CD14-positive monocyte (primary cell): ENCODE results near the gene STX3. TPM values are rescaled to one million over a fixed set of nuclear protein-coding genes. Genes with fewer than 3 reads are reported as not detected.
A peak's percentile ranks its signal among the peaks of the same experiment; 100 is the strongest.
"Not testable (repeated sequence)": the region's sequence is repeated elsewhere in the genome, so short reads cannot be mapped to it uniquely, and the experiment has no call there.

ENCODE experiments used
- DNase-seq, 3 donors: peaks; one replicate each; pipeline ENCODE4 v3.0.0-alpha.2; 2011 to 2022
- H2AFZ ChIP-seq: 2 replicates; pipeline ENCODE4 v1.6.0; 2012; ENCODE audit warnings: mild to moderate bottlenecking, low read depth, low read length, inconsistent platforms; ENCODE audit not compliant: insufficient read depth, poor library complexity, severe bottlenecking
- H3K27ac ChIP-seq, 2 donors: 1 replicate in 1 of 2; 2 replicates in 1 of 2; pipeline ENCODE4 v1.5.1; 2012 to 2013; ENCODE audit warnings: low read length in 2 of 2, control low read depth in 1 of 2, inconsistent platforms in 1 of 2, low read depth in 1 of 2, mild to moderate bottlenecking in 1 of 2
- H3K27me3 ChIP-seq, 2 donors: one replicate each; pipeline versions ENCODE4 v1.6.0 to v1.6.1; 2011 to 2013; ENCODE audit warnings: low read length in 2 of 2; ENCODE audit not compliant: control insufficient read depth in 2 of 2, insufficient read depth in 2 of 2
- H3K36me3 ChIP-seq, 2 donors: replicated peaks in 1 of 2; 1 replicate in 1 of 2; 2 replicates in 1 of 2; pipeline versions ENCODE4 v1.5.1 to v1.6.1; 2012 to 2013; ENCODE audit warnings: low read length in 2 of 2, control low read depth in 1 of 2, inconsistent platforms in 1 of 2, mild to moderate bottlenecking in 1 of 2; ENCODE audit not compliant: insufficient read depth in 2 of 2, control insufficient read depth in 1 of 2
- H3K4me1 ChIP-seq, 2 donors: 1 replicate in 1 of 2; 2 replicates in 1 of 2; pipeline versions ENCODE4 v1.5.1 to v1.6.1; 2012 to 2013; ENCODE audit warnings: low read length in 2 of 2, control low read depth in 1 of 2, inconsistent platforms in 1 of 2, mild to moderate bottlenecking in 1 of 2, moderate library complexity in 1 of 2; ENCODE audit not compliant: insufficient read depth in 2 of 2, control insufficient read depth in 1 of 2
- H3K4me2 ChIP-seq: replicated peaks from 2 replicates; pipeline ENCODE3; 2012; ENCODE audit warnings: low read length, moderate library complexity, mild to moderate bottlenecking; ENCODE audit not compliant: poor library complexity, severe bottlenecking; ENCODE audit errors: extremely low read depth
- H3K4me3 ChIP-seq, 3 experiments: fragments of 200-600 bp in 1 of 3; sonication (generic) in 1 of 3; replicated peaks in 1 of 3; 1 replicate in 2 of 3; 2 replicates in 1 of 3; pipeline ENCODE4 v1.5.1; 2011 to 2013; ENCODE audit warnings: low read length in 3 of 3, mild to moderate bottlenecking in 3 of 3, control low read depth in 2 of 3, low read depth in 2 of 3, inconsistent platforms in 1 of 3, moderate library complexity in 1 of 3
- H3K79me2 ChIP-seq: 2 replicates; pipeline ENCODE4 v1.6.0; 2012; ENCODE audit warnings: mild to moderate bottlenecking, control low read depth, inconsistent platforms, low read length, moderate library complexity; ENCODE audit not compliant: insufficient read depth
- H3K9ac ChIP-seq: 2 replicates; pipeline ENCODE4 v1.6.0; 2017; ENCODE audit warnings: low read length, mild to moderate bottlenecking; ENCODE audit not compliant: insufficient read depth, poor library complexity, severe bottlenecking
- H3K9me3 ChIP-seq, 2 donors: replicated peaks in 1 of 2; 1 replicate in 1 of 2; 2 replicates in 1 of 2; pipeline versions ENCODE4 v1.5.1 to v1.6.1; 2012 to 2013; ENCODE audit warnings: low read length in 2 of 2, control low read depth in 1 of 2; ENCODE audit not compliant: control insufficient read depth in 1 of 2, insufficient read depth in 1 of 2
- H4K20me1 ChIP-seq: 2 replicates; pipeline ENCODE4 v1.6.0; 2012; ENCODE audit warnings: mild to moderate bottlenecking, low read length, control low read depth, moderate library complexity; ENCODE audit not compliant: insufficient read depth
- H3K27ac Mint-ChIP-seq, 7 donors: one replicate each; pipeline ENCODE4 v1.8.0; 2020; ENCODE audit warnings: mild to moderate bottlenecking in 7 of 7, mixed read lengths in 7 of 7, moderate library complexity in 6 of 7, inconsistent platforms in 2 of 7
- H3K27me3 Mint-ChIP-seq, 3 donors: one replicate each; pipeline ENCODE4 v1.8.0; 2021 to 2022; ENCODE audit warnings: low read depth in 3 of 3, mild to moderate bottlenecking in 3 of 3, mixed read lengths in 3 of 3, moderate library complexity in 3 of 3, inconsistent platforms in 1 of 3
- H3K36me3 Mint-ChIP-seq, 2 donors: one replicate each; pipeline ENCODE4 v1.8.0; 2020; ENCODE audit warnings: mixed read lengths in 2 of 2, inconsistent platforms in 1 of 2, mild to moderate bottlenecking in 1 of 2
- H3K4me1 Mint-ChIP-seq: one replicate; pipeline ENCODE4 v1.8.0; 2020; ENCODE audit warnings: mild to moderate bottlenecking, mixed read lengths
- H3K4me3 Mint-ChIP-seq, 2 donors: one replicate each; pipeline ENCODE4 v1.8.0; 2020; ENCODE audit warnings: mild to moderate bottlenecking in 2 of 2, mixed read lengths in 2 of 2, moderate library complexity in 1 of 2
- H3K9me3 Mint-ChIP-seq, 7 donors: one replicate each; pipeline ENCODE4 v1.8.0; 2020 to 2022; ENCODE audit warnings: mixed read lengths in 7 of 7, mild to moderate bottlenecking in 6 of 7, moderate library complexity in 6 of 7, inconsistent platforms in 2 of 7
- CTCF ChIP-seq: fragments of 200-600 bp; IDR thresholded peaks from one replicate; pipeline ENCODE4 v1.8.0; 2022; ENCODE audit warnings: antibody characterized with exemption, mild to moderate bottlenecking
- WGBS: methylation state at CpG from one replicate; pipeline ENCODE4 v1.1.5; 2013; ENCODE audit warnings: missing lambda C conversion rate; ENCODE audit not compliant: insufficient coverage; 5-methylcytosine and 5-hydroxymethylcytosine counted together
- intact Hi-C, 2 donors: fragments of 100-400 bp; cut with micrococcal nuclease; formaldehyde crosslinking; loops; one replicate each; pipeline versions ENCODE4 v1.15.0 to v1.15.1; 2023
- polyA plus RNA-seq, 3 donors: library from polyadenylated mRNA; depleted of rRNA in 1 of 3; unstranded in 2 of 3; stranded (reverse) in 1 of 3; fragments of 300-500 nt in 2 of 3; fragments of >200 nt in 1 of 3; fragmentation: Illumina TruSeq in 2 of 3; gene quantifications; 1 replicate in 2 of 3; 2 replicates in 1 of 3; pipeline ENCODE4 v1.2.3, GENCODE V29; 2012 to 2021

STX3 gene
- polyA plus RNA-seq, 3 donors = 22.4 to 50.9 (median 25.4) TPM

GRCh38 chr11:59814021-59814420 lies 58.8 kb downstream of the STX3 start:
- H3K36me3 Mint-ChIP-seq = no peaks in the 10 kb centered on the region
- H3K27ac Mint-ChIP-seq = peak overlapping the region; percentile 83 to 91 (median 89)
- intact Hi-C loops = loop anchor here in 1 of 2 donors (5.0 kb wide), 1 partner anchor 147 kb away; the partner anchor contains the start of gene PATL1
- H3K27me3 Mint-ChIP-seq = no peaks in the 10 kb centered on the region
- Histone ChIP-seq H3K9me3 (no peaks in the 10 kb centered on the region), H3K36me3 (no peaks in the 10 kb centered on the region), H3K79me2 (peaks cover 15% of the 10 kb centered on the region), H2AFZ (peak overlapping the region; percentile 52), H3K27me3 (no peaks in the 10 kb centered on the region), H3K4me2 (peak overlapping the region; percentile 58), H3K4me3 (peak overlapping the region; percentile 34 to 69 (median 66)), H3K27ac (peak overlapping the region; percentile 60 to 68), H3K4me1 (peaks cover 30 to 40% of the 10 kb centered on the region in 2 donors), H3K9ac (no peak overlapping the region), H4K20me1 (no peaks in the 10 kb centered on the region)
- peak; percentile 14 to 33 (median 29) for DNase-seq
- TF ChIP-seq CTCF = no peak
- H3K4me1 Mint-ChIP-seq = peaks cover 33% of the 10 kb centered on the region
- WGBS = no CpG with 5 or more reads among the region's 1 CpG
- peak overlapping the region; percentile 49 to 82 for H3K4me3 Mint-ChIP-seq
- peaks cover 0 to 3% (median 0%) of the 10 kb centered on the region in 7 donors for H3K9me3 Mint-ChIP-seq

GRCh38 chr11:59815754-59816153 lies 60.6 kb downstream of the STX3 start:
- Histone ChIP-seq H3K4me2 (no peak overlapping the region), H3K27me3 (no peaks in the 10 kb centered on the region), H3K36me3 (no peaks in the 10 kb centered on the region), H4K20me1 (no peaks in the 10 kb centered on the region), H3K4me3 (no peak overlapping the region), H3K79me2 (no peaks in the 10 kb centered on the region), H3K9me3 (no peaks in the 10 kb centered on the region), H2AFZ (no peak overlapping the region), H3K4me1 (peaks cover 23 to 29% of the 10 kb centered on the region in 2 donors), H3K9ac (no peak overlapping the region), H3K27ac (no peak overlapping the region)
- H3K36me3 Mint-ChIP-seq = no peaks in the 10 kb centered on the region
- no peaks in the 10 kb centered on the region for H3K27me3 Mint-ChIP-seq
- no peak for TF ChIP-seq CTCF
- no peak for DNase-seq
- no peak overlapping the region for H3K27ac Mint-ChIP-seq
- H3K9me3 Mint-ChIP-seq = peaks cover 0 to 3% (median 0%) of the 10 kb centered on the region in 7 donors
- H3K4me1 Mint-ChIP-seq = peaks cover 26% of the 10 kb centered on the region
- H3K4me3 Mint-ChIP-seq = no peak overlapping the region
- intact Hi-C loops = no loop called here
- WGBS = no CpG with 5 or more reads among the region's 1 CpG

GRCh38 chr11:59816434-59816833 lies 61.3 kb downstream of the STX3 start:
- H3K27me3 ChIP-seq, H3K27ac ChIP-seq, H3K4me3 Mint-ChIP-seq, H3K9ac ChIP-seq, H3K27ac Mint-ChIP-seq, H3K9me3 ChIP-seq, DNase-seq, H2AFZ ChIP-seq, H3K27me3 Mint-ChIP-seq, H3K9me3 Mint-ChIP-seq, H3K36me3 ChIP-seq, H3K36me3 Mint-ChIP-seq, H3K4me2 ChIP-seq, intact Hi-C loops, H3K4me3 ChIP-seq, H4K20me1 ChIP-seq, H3K79me2 ChIP-seq: not testable (repeated sequence)
- no CpG with 5 or more reads among the region's 1 CpG for WGBS
- peaks cover 20% of the 10 kb centered on the region for H3K4me1 Mint-ChIP-seq
- peaks cover 16 to 23% of the 10 kb centered on the region in 2 donors for H3K4me1 ChIP-seq
